SK-N-SH treated with all-trans-retinoic acid at 6 μM for 48 hours (cell line): ENCODE results near the gene ARPC1B.

ENCODE experiments used
- BACH2 ChIP-seq: fragments of 250-450 bp; sonication (Bioruptor Pico); IDR thresholded peaks from 2 replicates; pipeline ENCODE4 v1.9.0; 2021; ENCODE audit warnings: mild to moderate bottlenecking, borderline replicate concordance
- CREB5 ChIP-seq: fragments of 250-450 bp; sonication (Bioruptor Pico); IDR thresholded peaks from 2 replicates; pipeline ENCODE4 v1.5.1; 2020; ENCODE audit warnings: low read depth, mild to moderate bottlenecking, moderate library complexity
- CSDC2 ChIP-seq: fragments of 250-450 bp; sonication (Bioruptor Pico); IDR thresholded peaks from 2 replicates; pipeline ENCODE4 v1.5.0; 2020; ENCODE audit warnings: mild to moderate bottlenecking, moderate library complexity
- ESRRG ChIP-seq: fragments of 250-450 bp; sonication (Bioruptor Pico); IDR thresholded peaks from 2 replicates; pipeline ENCODE4 v1.6.1; 2021; ENCODE audit warnings: mild to moderate bottlenecking
- GLIS3 ChIP-seq: fragments of 250-450 bp; sonication (Bioruptor Pico); IDR thresholded peaks from 2 replicates; pipeline ENCODE4 v1.5.0; 2020; ENCODE audit warnings: mild to moderate bottlenecking, moderate library complexity
- SNAI2 ChIP-seq: fragments of 250-450 bp; sonication (Bioruptor Pico); IDR thresholded peaks from 2 replicates; pipeline ENCODE4 v1.5.0; 2020; ENCODE audit warnings: mild to moderate bottlenecking, moderate library complexity
- TCF4 ChIP-seq: fragments of 250-450 bp; sonication (Bioruptor Pico); IDR thresholded peaks from 2 replicates; pipeline ENCODE4 v1.8.0; 2021; ENCODE audit warnings: mild to moderate bottlenecking, moderate library complexity, borderline replicate concordance
- TOX ChIP-seq: fragments of 250-450 bp; sonication (Bioruptor Pico); IDR thresholded peaks from 2 replicates; pipeline ENCODE4 v1.8.0; 2021; ENCODE audit warnings: mild to moderate bottlenecking, moderate library complexity, borderline replicate concordance
- TSHZ2 ChIP-seq: fragments of 250-450 bp; sonication (Bioruptor Pico); IDR thresholded peaks from 2 replicates; pipeline ENCODE4 v1.5.0; 2020; ENCODE audit warnings: mild to moderate bottlenecking, moderate library complexity
- ZC3H10 ChIP-seq: fragments of 250-450 bp; sonication (Bioruptor Pico); IDR thresholded peaks from 2 replicates; pipeline ENCODE4 v1.5.1; 2021; ENCODE audit warnings: mild to moderate bottlenecking, moderate library complexity
- ZFP3 ChIP-seq: fragments of 250-450 bp; sonication (Bioruptor Pico); IDR thresholded peaks from 2 replicates; pipeline ENCODE4 v1.5.0; 2020; ENCODE audit warnings: mild to moderate bottlenecking, moderate library complexity
- ZFP30 ChIP-seq: fragments of 450-650 bp; formaldehyde crosslinking; IDR thresholded peaks from 2 replicates; pipeline ENCODE4 v1.5.0; 2022; ENCODE audit warnings: mild to moderate bottlenecking, moderate library complexity
- ZNF565 ChIP-seq: fragments of 450-650 bp; formaldehyde crosslinking; conservative IDR thresholded peaks from 2 replicates; pipeline ENCODE4 v1.5.0; 2020; ENCODE audit warnings: low read depth, mild to moderate bottlenecking, moderate library complexity

GRCh38 chr7:99380823-99381663 lies 6.5 kb downstream of the ARPC1B start:
- TF ChIP-seq TCF4 (CRISPR knock-in tag) (no peak), ZFP30 (CRISPR knock-in tag) (no peak), ESRRG (CRISPR knock-in tag) (no peak), GLIS3 (CRISPR knock-in tag) (no peak), CREB5 (no peak), BACH2 (CRISPR knock-in tag) (no peak), ZNF565 (CRISPR knock-in tag) (no peak), TSHZ2 (CRISPR knock-in tag) (no peak), ZC3H10 (CRISPR knock-in tag) (no peak), CSDC2 (CRISPR knock-in tag) (no peak), TOX (CRISPR knock-in tag) (no peak), SNAI2 (CRISPR knock-in tag) (no peak), ZFP3 (CRISPR knock-in tag) (no peak)
